ENCODE data around the gene FAM193A.

GRCh38 chr4:2487632-2488031 lies 48.8 kb upstream of the FAM193A start:
- TF ChIP-seq CTCF (IDR thresholded peaks at IDR 0.05; ENCODE audit: insufficient read depth, low read length) (no peak), POLR2AphosphoS5 (IDR thresholded peaks at IDR 0.05; ENCODE audit: low read depth) (no peak), REST (IDR thresholded peaks at IDR 0.05; ENCODE audit: insufficient replicate concordance, low read depth) (no peak)
